ENCODE results near the gene AGMO. TPM values are rescaled to one million over a fixed set of nuclear protein-coding genes. Genes with fewer than 3 reads are reported as not detected.

AGMO gene
- polyA plus RNA-seq, 1 donor from 2014 or later, result not detected

DNA sequence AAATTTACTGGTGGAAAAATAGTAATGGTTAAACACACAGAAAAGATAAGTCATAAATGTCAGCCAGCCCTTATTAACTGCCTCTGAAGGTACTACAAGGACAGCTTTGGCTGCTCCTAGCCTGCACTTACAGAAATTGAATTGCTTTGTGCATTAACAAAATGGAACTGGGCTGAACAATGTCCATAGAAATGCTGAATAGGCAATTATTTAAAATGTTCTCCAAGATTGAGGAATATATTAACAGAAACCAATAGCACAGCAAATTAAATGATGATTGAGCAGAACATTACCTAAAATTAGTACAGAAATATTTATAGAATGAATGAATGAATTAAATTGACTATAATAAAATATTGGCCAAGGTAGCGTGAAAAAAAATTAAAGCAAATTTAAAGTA is 42.4 kb upstream of the AGMO start:
- no peaks in the 10 kb centered on the region for H3K9me3 ChIP-seq (ENCODE audit: low read length)
- H3K4me3 ChIP-seq (ENCODE audit: low read length), result no peak overlapping the region
- no peaks in the 10 kb centered on the region for H3K27me3 ChIP-seq (ENCODE audit: insufficient read depth, low read depth, low read length)
- H3K79me2 ChIP-seq (replicated peaks; ENCODE audit: insufficient read depth, low read length), result no peaks in the 10 kb centered on the region
- no peaks in the 10 kb centered on the region for H3K36me3 ChIP-seq (ENCODE audit: insufficient read depth, low read length)
- no peaks in the 10 kb centered on the region for H4K20me1 ChIP-seq (ENCODE audit: insufficient read depth)
- H3K9me2 ChIP-seq (ENCODE audit: insufficient read depth, low read length), result no peaks in the 10 kb centered on the region
- H3F3A ChIP-seq (ENCODE audit: insufficient read depth, low read length, poor library complexity, severe bottlenecking), result no peaks in the 10 kb centered on the region
- no peak overlapping the region for H3K4me2 ChIP-seq (ENCODE audit: low read length)
- TF ChIP-seq EZH2 (IDR thresholded peaks at IDR 0.05; ENCODE audit: borderline replicate concordance, insufficient read depth, low read length, poor library complexity, severe bottlenecking), result no peak
- no peak for TF ChIP-seq MXI1 (conservative IDR thresholded peaks at IDR 0.05; ENCODE audit: poor library complexity, severe bottlenecking)
- TF ChIP-seq SMC3 (conservative IDR thresholded peaks at IDR 0.05; ENCODE audit: poor library complexity), result no peak
- TF ChIP-seq TAF1 (IDR thresholded peaks at IDR 0.05; ENCODE audit: low read depth), result no peak
- TF ChIP-seq POLR2AphosphoS5 (IDR thresholded peaks at IDR 0.05), result no peak
- TF ChIP-seq RAD21 (conservative IDR thresholded peaks at IDR 0.05), result no peak
- TF ChIP-seq, protein P1, sequence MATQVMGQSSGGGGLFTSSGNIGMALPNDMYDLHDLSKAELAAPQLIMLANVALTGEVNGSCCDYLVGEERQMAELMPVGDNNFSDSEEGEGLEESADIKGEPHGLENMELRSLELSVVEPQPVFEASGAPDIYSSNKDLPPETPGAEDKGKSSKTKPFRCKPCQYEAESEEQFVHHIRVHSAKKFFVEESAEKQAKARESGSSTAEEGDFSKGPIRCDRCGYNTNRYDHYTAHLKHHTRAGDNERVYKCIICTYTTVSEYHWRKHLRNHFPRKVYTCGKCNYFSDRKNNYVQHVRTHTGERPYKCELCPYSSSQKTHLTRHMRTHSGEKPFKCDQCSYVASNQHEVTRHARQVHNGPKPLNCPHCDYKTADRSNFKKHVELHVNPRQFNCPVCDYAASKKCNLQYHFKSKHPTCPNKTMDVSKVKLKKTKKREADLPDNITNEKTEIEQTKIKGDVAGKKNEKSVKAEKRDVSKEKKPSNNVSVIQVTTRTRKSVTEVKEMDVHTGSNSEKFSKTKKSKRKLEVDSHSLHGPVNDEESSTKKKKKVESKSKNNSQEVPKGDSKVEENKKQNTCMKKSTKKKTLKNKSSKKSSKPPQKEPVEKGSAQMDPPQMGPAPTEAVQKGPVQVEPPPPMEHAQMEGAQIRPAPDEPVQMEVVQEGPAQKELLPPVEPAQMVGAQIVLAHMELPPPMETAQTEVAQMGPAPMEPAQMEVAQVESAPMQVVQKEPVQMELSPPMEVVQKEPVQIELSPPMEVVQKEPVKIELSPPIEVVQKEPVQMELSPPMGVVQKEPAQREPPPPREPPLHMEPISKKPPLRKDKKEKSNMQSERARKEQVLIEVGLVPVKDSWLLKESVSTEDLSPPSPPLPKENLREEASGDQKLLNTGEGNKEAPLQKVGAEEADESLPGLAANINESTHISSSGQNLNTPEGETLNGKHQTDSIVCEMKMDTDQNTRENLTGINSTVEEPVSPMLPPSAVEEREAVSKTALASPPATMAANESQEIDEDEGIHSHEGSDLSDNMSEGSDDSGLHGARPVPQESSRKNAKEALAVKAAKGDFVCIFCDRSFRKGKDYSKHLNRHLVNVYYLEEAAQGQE (IDR thresholded peaks at IDR 0.05; ENCODE audit: borderline replicate concordance), result no peak
- TF ChIP-seq, protein P2, sequence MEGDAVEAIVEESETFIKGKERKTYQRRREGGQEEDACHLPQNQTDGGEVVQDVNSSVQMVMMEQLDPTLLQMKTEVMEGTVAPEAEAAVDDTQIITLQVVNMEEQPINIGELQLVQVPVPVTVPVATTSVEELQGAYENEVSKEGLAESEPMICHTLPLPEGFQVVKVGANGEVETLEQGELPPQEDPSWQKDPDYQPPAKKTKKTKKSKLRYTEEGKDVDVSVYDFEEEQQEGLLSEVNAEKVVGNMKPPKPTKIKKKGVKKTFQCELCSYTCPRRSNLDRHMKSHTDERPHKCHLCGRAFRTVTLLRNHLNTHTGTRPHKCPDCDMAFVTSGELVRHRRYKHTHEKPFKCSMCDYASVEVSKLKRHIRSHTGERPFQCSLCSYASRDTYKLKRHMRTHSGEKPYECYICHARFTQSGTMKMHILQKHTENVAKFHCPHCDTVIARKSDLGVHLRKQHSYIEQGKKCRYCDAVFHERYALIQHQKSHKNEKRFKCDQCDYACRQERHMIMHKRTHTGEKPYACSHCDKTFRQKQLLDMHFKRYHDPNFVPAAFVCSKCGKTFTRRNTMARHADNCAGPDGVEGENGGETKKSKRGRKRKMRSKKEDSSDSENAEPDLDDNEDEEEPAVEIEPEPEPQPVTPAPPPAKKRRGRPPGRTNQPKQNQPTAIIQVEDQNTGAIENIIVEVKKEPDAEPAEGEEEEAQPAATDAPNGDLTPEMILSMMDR (IDR thresholded peaks at IDR 0.05; ENCODE audit: poor library complexity, severe bottlenecking), result no peak
- no peak for TF ChIP-seq EP300 (conservative IDR thresholded peaks at IDR 0.05; ENCODE audit: poor library complexity, severe bottlenecking)
- no peak overlapping the region for H3K9ac ChIP-seq (ENCODE audit: low read length)
- no peak overlapping the region for H2AFZ ChIP-seq (ENCODE audit: low read depth, low read length)
- no peak overlapping the region for H3K27ac ChIP-seq (ENCODE audit: low read length)

DNA sequence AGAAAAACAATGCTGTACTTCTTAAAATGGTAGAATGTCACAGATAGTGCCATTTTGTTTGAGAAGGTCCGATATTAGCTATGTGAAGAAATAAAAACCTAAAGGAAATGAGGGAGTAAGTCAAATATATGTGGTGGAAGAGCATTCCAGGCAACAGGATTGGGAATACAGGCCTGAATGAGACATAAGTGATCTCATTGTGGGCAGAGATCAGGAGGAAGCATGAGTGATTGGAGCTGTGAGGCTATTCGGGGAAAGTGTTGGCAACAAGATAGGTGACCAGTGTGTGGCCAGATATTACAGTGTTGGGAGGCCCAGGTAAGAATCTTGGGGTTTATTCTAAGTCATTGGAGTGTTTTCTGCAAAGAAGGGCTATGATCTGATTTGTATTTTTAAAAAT is 41.3 kb upstream of the AGMO start:
- Histone ChIP-seq H3K9ac (ENCODE audit: low read length) (no peak overlapping the region), H3K36me3 (ENCODE audit: insufficient read depth, low read length) (no peaks in the 10 kb centered on the region), H3K9me3 (ENCODE audit: low read length) (no peaks in the 10 kb centered on the region), H3F3A (ENCODE audit: insufficient read depth, low read length, poor library complexity, severe bottlenecking) (no peaks in the 10 kb centered on the region), H2AFZ (ENCODE audit: low read depth, low read length) (no peak overlapping the region), H3K27ac (ENCODE audit: low read length) (no peak overlapping the region), H4K20me1 (ENCODE audit: insufficient read depth) (no peaks in the 10 kb centered on the region), H3K4me2 (ENCODE audit: low read length) (no peak overlapping the region), H3K27me3 (ENCODE audit: insufficient read depth, low read depth, low read length) (no peaks in the 10 kb centered on the region), H3K79me2 (replicated peaks; ENCODE audit: insufficient read depth, low read length) (no peaks in the 10 kb centered on the region), H3K9me2 (ENCODE audit: insufficient read depth, low read length) (no peaks in the 10 kb centered on the region), H3K4me3 (ENCODE audit: low read length) (no peak overlapping the region)
- TF ChIP-seq MXI1 (conservative IDR thresholded peaks at IDR 0.05; ENCODE audit: poor library complexity, severe bottlenecking), result no peak
- TF ChIP-seq, protein P1 (IDR thresholded peaks at IDR 0.05; ENCODE audit: borderline replicate concordance), result no peak
- TF ChIP-seq EZH2 (IDR thresholded peaks at IDR 0.05; ENCODE audit: borderline replicate concordance, insufficient read depth, low read length, poor library complexity, severe bottlenecking), result no peak
- TF ChIP-seq POLR2AphosphoS5 (IDR thresholded peaks at IDR 0.05), result no peak
- no peak for TF ChIP-seq RAD21 (conservative IDR thresholded peaks at IDR 0.05)
- no peak for TF ChIP-seq SMC3 (conservative IDR thresholded peaks at IDR 0.05; ENCODE audit: poor library complexity)

Measured in neural cell (in vitro differentiated cells).